Natural killer cell treated with Interleukin-12 subunit alpha and Interleukin-12 subunit beta and Interleukin-15 and Interleukin-18, amount 100 ng/mL, for 72 hours (primary cell): Measurements from ENCODE around the gene TMEM131L. TPM values are rescaled to one million over a fixed set of nuclear protein-coding genes. Genes with fewer than 3 reads are reported as not detected.
A peak's percentile ranks its signal among the peaks of the same experiment; 100 is the strongest.
"Not testable (repeated sequence)": the region's sequence is repeated elsewhere in the genome, so short reads cannot be mapped to it uniquely, and the experiment has no call there.

Experiments
- ATAC-seq, 2 donors: fragments of 150-1000 bp; cut with Tn5 transposase in 1 of 2; sonication (Bioruptor Pico), chemical (Tn5 transposase) in 1 of 2; 2 replicates each; pipeline ENCODE4 v1.10.0; 2021
- DNase-seq: peaks from one replicate; pipeline ENCODE4 v3.0.0; 2022; ENCODE audit warnings: low spot score
- H3K27ac Mint-ChIP-seq, 2 donors: 1 replicate in 1 of 2; 2 replicates in 1 of 2; pipeline ENCODE4 v1.8.0; 2022; ENCODE audit warnings: mixed read lengths in 2 of 2, mild to moderate bottlenecking in 1 of 2, moderate library complexity in 1 of 2
- H3K27me3 Mint-ChIP-seq, 2 donors: 1 replicate in 1 of 2; 2 replicates in 1 of 2; pipeline ENCODE4 v1.8.0; 2022; ENCODE audit warnings: mixed read lengths in 2 of 2
- H3K36me3 Mint-ChIP-seq: one replicate; pipeline ENCODE4 v1.8.0; 2022; ENCODE audit warnings: mixed read lengths
- H3K4me1 Mint-ChIP-seq, 2 donors: 1 replicate in 1 of 2; 2 replicates in 1 of 2; pipeline ENCODE4 v1.8.0; 2022; ENCODE audit warnings: low read depth in 2 of 2, mixed read lengths in 2 of 2, mild to moderate bottlenecking in 1 of 2
- H3K4me3 Mint-ChIP-seq: one replicate; pipeline ENCODE4 v1.8.0; 2022; ENCODE audit warnings: mixed read lengths
- H3K9me3 Mint-ChIP-seq: 2 replicates; pipeline ENCODE4 v1.8.0; 2022; ENCODE audit warnings: mixed read lengths
- total RNA-seq, 2 donors: library from RNA; stranded (reverse); gene quantifications; one replicate each; pipeline ENCODE4 v1.2.3, GENCODE V29; 2022

The TMEM131L gene
- total RNA-seq, 2 donors from 2014 or later: 35.8 to 42.3 TPM

GRCh38 chr4:153545822-153546221, 79.7 kb downstream of the TMEM131L start:
- ATAC-seq: no peak
- H3K4me3 Mint-ChIP-seq: no peak overlapping the region
- H3K36me3 Mint-ChIP-seq: no peaks in the 10 kb centered on the region
- no peak overlapping the region for H3K27ac Mint-ChIP-seq
- peaks cover 3% of the 10 kb centered on the region for H3K9me3 Mint-ChIP-seq
- peaks cover 44 to 47% of the 10 kb centered on the region in 2 donors for H3K4me1 Mint-ChIP-seq
- DNase-seq: no peak
- H3K27me3 Mint-ChIP-seq: no peaks in the 10 kb centered on the region

GRCh38 chr4:153546280-153546679, 80.1 kb downstream of the TMEM131L start:
- Mint-ChIP-seq H3K36me3 (no peaks in the 10 kb centered on the region), H3K4me1 (peaks cover 39 to 44% of the 10 kb centered on the region in 2 donors), H3K9me3 (peaks cover 3% of the 10 kb centered on the region), H3K27me3 (no peaks in the 10 kb centered on the region), H3K27ac (no peak overlapping the region), H3K4me3 (no peak overlapping the region)
- DNase-seq (no peak), ATAC-seq (no peak)

GRCh38 chr4:153547520-153547919, 81.4 kb downstream of the TMEM131L start:
- Mint-ChIP-seq H3K36me3 (no peaks in the 10 kb centered on the region), H3K9me3 (peaks cover 2% of the 10 kb centered on the region), H3K4me1 (peaks cover 27 to 32% of the 10 kb centered on the region in 2 donors), H3K4me3 (no peak overlapping the region), H3K27me3 (no peaks in the 10 kb centered on the region), H3K27ac (peak overlapping the region in 1 of 2 donors; percentile 39)
- DNase-seq (no peak), ATAC-seq (no peak)

GRCh38 chr4:153548907-153549306, 82.7 kb downstream of the TMEM131L start:
- peak overlapping the region in 1 of 2 donors; percentile 84 for H3K27ac Mint-ChIP-seq
- H3K9me3 Mint-ChIP-seq: not testable (repeated sequence)

GRCh38 chr4:153549405-153549804, 83.2 kb downstream of the TMEM131L start:
- ATAC-seq (peak; percentile 40 to 93), DNase-seq (no peak)
- Mint-ChIP-seq H3K27ac (peak overlapping the region in 1 of 2 donors; percentile 84), H3K27me3 (no peaks in the 10 kb centered on the region), H3K9me3 (no peaks in the 10 kb centered on the region), H3K4me3 (no peak overlapping the region), H3K4me1 (peaks cover 21 to 35% of the 10 kb centered on the region in 2 donors), H3K36me3 (no peaks in the 10 kb centered on the region)

More at GRCh38 chr4:153548907-153549306, 82.7 kb downstream of the TMEM131L start:
- not testable (repeated sequence) for DNase-seq, H3K4me3 Mint-ChIP-seq, H3K36me3 Mint-ChIP-seq, ATAC-seq, H3K27me3 Mint-ChIP-seq
- H3K4me1 Mint-ChIP-seq: peaks cover 24 to 36% of the 10 kb centered on the region in 2 donors

GRCh38 chr4:153553155-153553818, 87.1 kb downstream of the TMEM131L start:
- Mint-ChIP-seq H3K27ac (peak overlapping the region in 1 of 2 donors; percentile 47), H3K36me3 (peaks cover 11% of the 10 kb centered on the region), H3K27me3 (no peaks in the 10 kb centered on the region), H3K4me1 (peaks cover 12 to 28% of the 10 kb centered on the region in 2 donors), H3K4me3 (no peak overlapping the region), H3K9me3 (no peaks in the 10 kb centered on the region)
- DNase-seq (no peak), ATAC-seq (no peak)

- Mint-ChIP-seq H3K4me3 (no peak overlapping the region), H3K4me1 (peaks cover 12 to 24% of the 10 kb centered on the region in 2 donors), H3K27ac (no peak overlapping the region), H3K27me3 (no peaks in the 10 kb centered on the region), H3K9me3 (no peaks in the 10 kb centered on the region), H3K36me3 (peaks cover 11% of the 10 kb centered on the region)
- ATAC-seq (no peak), DNase-seq (no peak)
Observed at GRCh38 chr4:153553819-153554170, 87.6 kb downstream of the TMEM131L start.

GRCh38 chr4:153555730-153556434, 89.7 kb downstream of the TMEM131L start:
- Mint-ChIP-seq H3K27ac (peak overlapping the region in 1 of 2 donors; percentile 83), H3K4me1 (peaks cover 16 to 26% of the 10 kb centered on the region in 2 donors), H3K4me3 (no peak overlapping the region), H3K9me3 (peaks cover 4% of the 10 kb centered on the region), H3K27me3 (no peaks in the 10 kb centered on the region), H3K36me3 (peaks cover 22% of the 10 kb centered on the region)
- ATAC-seq: no peak
- DNase-seq: no peak

GRCh38 chr4:153556435-153556815, 90.3 kb downstream of the TMEM131L start:
- no peaks in the 10 kb centered on the region for H3K27me3 Mint-ChIP-seq
- H3K4me3 Mint-ChIP-seq: no peak overlapping the region

GRCh38 chr4:153560908-153561307, 94.7 kb downstream of the TMEM131L start:
- DNase-seq (no peak), ATAC-seq (peak; percentile 67 to 87)
- Mint-ChIP-seq H3K36me3 (peaks cover 36% of the 10 kb centered on the region), H3K9me3 (peaks cover 6% of the 10 kb centered on the region), H3K27me3 (no peaks in the 10 kb centered on the region), H3K4me1 (peaks cover 39 to 43% of the 10 kb centered on the region in 2 donors), H3K27ac (peak overlapping the region; percentile 52 to 63), H3K4me3 (peak overlapping the region; percentile 22)

More at GRCh38 chr4:153556435-153556815, 90.3 kb downstream of the TMEM131L start:
- Mint-ChIP-seq H3K4me1 (peaks cover 20 to 28% of the 10 kb centered on the region in 2 donors), H3K36me3 (peaks cover 26% of the 10 kb centered on the region), H3K27ac (peak overlapping the region in 1 of 2 donors; percentile 83), H3K9me3 (peaks cover 6% of the 10 kb centered on the region)
- no peak for ATAC-seq
- no peak for DNase-seq

GRCh38 chr4:153564630-153565525, 98.7 kb downstream of the TMEM131L start:
- Mint-ChIP-seq H3K4me1 (peaks cover 35 to 37% of the 10 kb centered on the region in 2 donors), H3K36me3 (peaks cover 22% of the 10 kb centered on the region), H3K9me3 (peaks cover 6% of the 10 kb centered on the region), H3K4me3 (no peak overlapping the region), H3K27me3 (no peaks in the 10 kb centered on the region), H3K27ac (peak overlapping the region in 1 of 2 donors; percentile 45)
- no peak for DNase-seq
- no peak for ATAC-seq

GRCh38 chr4:153566631-153567150, 100.5 kb downstream of the TMEM131L start:
- Mint-ChIP-seq H3K4me3 (no peak overlapping the region), H3K36me3 (peaks cover 7% of the 10 kb centered on the region), H3K27ac (peak overlapping the region in 1 of 2 donors; percentile 63), H3K9me3 (no peaks in the 10 kb centered on the region), H3K4me1 (peaks cover 34 to 37% of the 10 kb centered on the region in 2 donors), H3K27me3 (no peaks in the 10 kb centered on the region)
- no peak for ATAC-seq
- no peak for DNase-seq

GRCh38 chr4:153567660-153568059, 101.5 kb downstream of the TMEM131L start:
- H3K36me3 Mint-ChIP-seq, H3K4me3 Mint-ChIP-seq, H3K9me3 Mint-ChIP-seq, ATAC-seq, DNase-seq, H3K27me3 Mint-ChIP-seq: not testable (repeated sequence)
- Mint-ChIP-seq H3K27ac (peak overlapping the region in 1 of 2 donors; percentile 63), H3K4me1 (peaks cover 31 to 39% of the 10 kb centered on the region in 2 donors)
